HepG2 (cell line): Measurements from ENCODE around the gene TRIM7. TPM values are rescaled to one million over a fixed set of nuclear protein-coding genes. Genes with fewer than 3 reads are reported as not detected.

Experiments
- FOSL2 ChIP-seq: sonication (generic); formaldehyde crosslinking; IDR thresholded peaks from 2 replicates; pipeline ENCODE4 v1.4.0; 2020; ENCODE audit warnings: missing genetic modification reagents
- GATAD2A ChIP-seq: IDR thresholded peaks from 2 replicates; pipeline ENCODE4 v1.6.1; 2016
- HDAC1 ChIP-seq: sonication (generic); formaldehyde crosslinking; IDR thresholded peaks from 2 replicates; pipeline ENCODE4 v1.5.1; 2020; ENCODE audit warnings: mild to moderate bottlenecking, missing genetic modification reagents
- HNF4A ChIP-seq: sonication (generic); formaldehyde crosslinking; IDR thresholded peaks from 2 replicates; pipeline ENCODE4 v1.4.0; 2020; ENCODE audit warnings: missing genetic modification reagents
- KDM1A ChIP-seq: IDR thresholded peaks from 2 replicates; pipeline ENCODE4 v1.6.1; 2016; ENCODE audit warnings: missing compliant biosample characterization
- KDM2A ChIP-seq: sonication (generic); formaldehyde crosslinking; IDR thresholded peaks from 2 replicates; pipeline ENCODE4 v1.4.0; 2020; ENCODE audit warnings: low read depth, missing genetic modification reagents, borderline replicate concordance
- KDM5B ChIP-seq: sonication (generic); formaldehyde crosslinking; IDR thresholded peaks from 2 replicates; pipeline ENCODE4 v1.4.0; 2020; ENCODE audit warnings: missing genetic modification reagents, mild to moderate bottlenecking, borderline replicate concordance
- KMT2A ChIP-seq: sonication (generic); formaldehyde crosslinking; IDR thresholded peaks from 2 replicates; pipeline ENCODE4 v1.4.0; 2020; ENCODE audit warnings: missing genetic modification reagents
- MBNL3 ChIP-seq: fragments of 250-450 bp; sonication (Bioruptor Pico); conservative IDR thresholded peaks from 2 replicates; pipeline ENCODE4 v1.8.0; 2022; ENCODE audit warnings: mild to moderate bottlenecking, inconsistent platforms
- MXD4 ChIP-seq: IDR thresholded peaks from 2 replicates; pipeline ENCODE4 v1.6.1; 2016; ENCODE audit warnings: mild to moderate bottlenecking, missing biosample characterization, missing genetic modification reagents
- MXI1 ChIP-seq: IDR thresholded peaks from 3 replicates; pipeline ENCODE4 v1.6.1; 2012; ENCODE audit warnings: low read depth, low read length, inconsistent platforms, borderline replicate concordance
- NFATC3 ChIP-seq: sonication (generic); formaldehyde crosslinking; IDR thresholded peaks from 2 replicates; pipeline ENCODE4 v1.5.1; 2020; ENCODE audit warnings: mild to moderate bottlenecking, missing genetic modification reagents
- RBFOX2 ChIP-seq: fragments of 200-400 bp; formaldehyde crosslinking; IDR thresholded peaks from 2 replicates; pipeline ENCODE4 v1.6.1; 2017; ENCODE audit warnings: low read depth, mild to moderate bottlenecking, low read length
- REPIN1 ChIP-seq: sonication (generic); formaldehyde crosslinking; IDR thresholded peaks from 2 replicates; pipeline ENCODE4 v1.8.0; 2022; ENCODE audit warnings: missing genetic modification reagents, low read depth, mild to moderate bottlenecking, borderline replicate concordance
- RFXANK ChIP-seq: IDR thresholded peaks from 2 replicates; pipeline ENCODE4 v1.6.1; 2016
- SOX13 ChIP-seq, 3 experiments: fragments of 450-650 bp in 1 of 3; sonication (generic) in 1 of 3; formaldehyde crosslinking in 1 of 3; IDR thresholded peaks in 2 of 3; conservative IDR thresholded peaks in 1 of 3; 2 replicates each; pipeline versions ENCODE4 v1.5.0 to v1.6.1; 2016 to 2020; ENCODE audit warnings: antibody characterized with exemption in 1 of 3, mild to moderate bottlenecking in 1 of 3, missing compliant biosample characterization in 1 of 3, missing genetic modification reagents in 1 of 3, moderate library complexity in 1 of 3
- U2AF2 ChIP-seq: fragments of 200-400 bp; formaldehyde crosslinking; IDR thresholded peaks from 2 replicates; pipeline ENCODE4 v1.6.1; 2017; ENCODE audit warnings: low read depth, mild to moderate bottlenecking, low read length
- ZFY ChIP-seq: sonication (generic); formaldehyde crosslinking; IDR thresholded peaks from 2 replicates; pipeline ENCODE4 v1.4.0; 2020; ENCODE audit warnings: missing genetic modification reagents
- ZNF747 ChIP-seq: sonication (generic); formaldehyde crosslinking; IDR thresholded peaks from 2 replicates; pipeline ENCODE4 v1.8.1; 2023; ENCODE audit warnings: missing genetic modification reagents, mild to moderate bottlenecking, borderline replicate concordance
- polyA plus RNA-seq, 8 experiments: library from polyadenylated mRNA; depleted of rRNA in 3 of 8; stranded (reverse) in 7 of 8; unstranded in 1 of 8; fragments of >200 nt; fragmentation: Illumina TruSeq in 4 of 8; extraction: Trizol in 4 of 8; gene quantifications; 2 replicates each; pipeline versions ENCODE4 v1.2.1 to v1.2.3, GENCODE V29; 2011 to 2016; ENCODE audit warnings: low read depth in 4 of 8, missing spikeins in 1 of 8, mixed read lengths in 1 of 8; ENCODE audit not compliant: insufficient read depth in 1 of 8
- total RNA-seq, 5 experiments: library from RNA; depleted of rRNA; stranded (reverse); fragments of >200 nt; fragmentation: Illumina TruSeq; extraction: Trizol; gene quantifications; 2 replicates each; pipeline ENCODE4 v1.2.3, GENCODE V29; 2016; ENCODE audit warnings: low read depth in 1 of 5
- TF ChIP-seq, protein P1 (sequence below): sonication (generic); formaldehyde crosslinking; IDR thresholded peaks from 2 replicates; pipeline ENCODE4 v1.4.0; 2020; ENCODE audit warnings: mild to moderate bottlenecking, missing genetic modification reagents
- TF ChIP-seq, protein P2 (sequence below): sonication (generic); formaldehyde crosslinking; IDR thresholded peaks from 2 replicates; pipeline ENCODE4 v1.8.1; 2023; ENCODE audit warnings: missing genetic modification reagents, mild to moderate bottlenecking, borderline replicate concordance
- TF ChIP-seq, protein P3 (sequence below): sonication (generic); formaldehyde crosslinking; IDR thresholded peaks from 2 replicates; pipeline ENCODE4 v1.4.0; 2020; ENCODE audit warnings: missing genetic modification reagents
- TF ChIP-seq, protein P4 (sequence below): sonication (generic); formaldehyde crosslinking; conservative IDR thresholded peaks from 2 replicates; pipeline ENCODE4 v1.8.1; 2023; ENCODE audit warnings: missing genetic modification reagents

The TRIM7 gene
- total and polyA plus RNA-seq, 2 of the 13 experiments (the other 11 are each of a cell fraction or from before 2014, with no cell fraction given) = 0.13 TPM; not detected in 1

DNA sequence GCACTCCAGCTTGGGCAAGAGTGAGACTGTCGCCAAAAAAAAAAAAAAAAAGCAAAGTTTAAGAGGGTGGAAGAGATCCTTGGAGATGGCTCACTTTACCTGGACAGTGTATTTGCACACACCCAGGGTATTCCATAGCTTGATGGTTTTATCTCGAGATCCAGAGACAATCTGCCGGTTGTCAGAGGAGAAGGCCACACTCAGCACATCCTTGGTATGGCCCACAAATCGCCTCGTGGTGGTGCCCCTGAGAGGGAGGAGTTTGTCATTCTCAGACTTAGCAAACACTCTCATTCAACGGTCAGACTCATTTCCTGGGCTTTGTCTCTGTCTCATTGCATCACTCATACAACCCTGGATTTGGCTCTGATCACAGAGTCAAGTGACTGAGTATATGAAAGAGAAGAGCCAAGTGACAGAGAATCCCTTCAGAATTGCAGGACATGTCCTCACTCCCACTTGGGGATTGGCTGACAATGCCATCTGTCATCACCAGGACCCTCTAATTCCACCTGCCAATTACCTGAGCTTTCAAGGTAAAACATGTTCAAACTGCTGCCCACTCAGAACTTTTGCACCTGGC, 36.5 kb upstream of the TRIM7 start (continued):
- TF ChIP-seq, protein P1, sequence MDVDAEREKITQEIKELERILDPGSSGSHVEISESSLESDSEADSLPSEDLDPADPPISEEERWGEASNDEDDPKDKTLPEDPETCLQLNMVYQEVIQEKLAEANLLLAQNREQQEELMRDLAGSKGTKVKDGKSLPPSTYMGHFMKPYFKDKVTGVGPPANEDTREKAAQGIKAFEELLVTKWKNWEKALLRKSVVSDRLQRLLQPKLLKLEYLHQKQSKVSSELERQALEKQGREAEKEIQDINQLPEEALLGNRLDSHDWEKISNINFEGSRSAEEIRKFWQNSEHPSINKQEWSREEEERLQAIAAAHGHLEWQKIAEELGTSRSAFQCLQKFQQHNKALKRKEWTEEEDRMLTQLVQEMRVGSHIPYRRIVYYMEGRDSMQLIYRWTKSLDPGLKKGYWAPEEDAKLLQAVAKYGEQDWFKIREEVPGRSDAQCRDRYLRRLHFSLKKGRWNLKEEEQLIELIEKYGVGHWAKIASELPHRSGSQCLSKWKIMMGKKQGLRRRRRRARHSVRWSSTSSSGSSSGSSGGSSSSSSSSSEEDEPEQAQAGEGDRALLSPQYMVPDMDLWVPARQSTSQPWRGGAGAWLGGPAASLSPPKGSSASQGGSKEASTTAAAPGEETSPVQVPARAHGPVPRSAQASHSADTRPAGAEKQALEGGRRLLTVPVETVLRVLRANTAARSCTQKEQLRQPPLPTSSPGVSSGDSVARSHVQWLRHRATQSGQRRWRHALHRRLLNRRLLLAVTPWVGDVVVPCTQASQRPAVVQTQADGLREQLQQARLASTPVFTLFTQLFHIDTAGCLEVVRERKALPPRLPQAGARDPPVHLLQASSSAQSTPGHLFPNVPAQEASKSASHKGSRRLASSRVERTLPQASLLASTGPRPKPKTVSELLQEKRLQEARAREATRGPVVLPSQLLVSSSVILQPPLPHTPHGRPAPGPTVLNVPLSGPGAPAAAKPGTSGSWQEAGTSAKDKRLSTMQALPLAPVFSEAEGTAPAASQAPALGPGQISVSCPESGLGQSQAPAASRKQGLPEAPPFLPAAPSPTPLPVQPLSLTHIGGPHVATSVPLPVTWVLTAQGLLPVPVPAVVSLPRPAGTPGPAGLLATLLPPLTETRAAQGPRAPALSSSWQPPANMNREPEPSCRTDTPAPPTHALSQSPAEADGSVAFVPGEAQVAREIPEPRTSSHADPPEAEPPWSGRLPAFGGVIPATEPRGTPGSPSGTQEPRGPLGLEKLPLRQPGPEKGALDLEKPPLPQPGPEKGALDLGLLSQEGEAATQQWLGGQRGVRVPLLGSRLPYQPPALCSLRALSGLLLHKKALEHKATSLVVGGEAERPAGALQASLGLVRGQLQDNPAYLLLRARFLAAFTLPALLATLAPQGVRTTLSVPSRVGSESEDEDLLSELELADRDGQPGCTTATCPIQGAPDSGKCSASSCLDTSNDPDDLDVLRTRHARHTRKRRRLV (CRISPR knock-in tag) = no peak
- TF ChIP-seq HDAC1 (peak; percentile 13; the same call in 1 of the 2 replicates), KDM2A (CRISPR knock-in tag) (0 out of 2 replicates have a peak, but pooled peaks have one; percentile 27), SOX13 (IDR thresholded peaks at IDR 0.05) (no peak), SOX13 (CRISPR knock-in tag; conservative IDR thresholded peaks at IDR 0.05 in 1 of 2, IDR thresholded peaks at IDR 0.05 in 1 of 2) (peak in 1 of 2 experiments; percentile 62; a peak in 1 of 4 replicates), U2AF2 (no peak), KDM5B (CRISPR knock-in tag) (no peak), NFATC3 (CRISPR knock-in tag) (no peak), ZFY (peak; percentile 34; the same call in 1 of the 2 replicates), MXI1 (peak; percentile 53; the same call in 1 of the 3 replicates), REPIN1 (CRISPR knock-in tag) (no peak), MXD4 (no peak; the same call in 1 of the 2 replicates), RFXANK (no peak), ZNF747 (CRISPR knock-in tag) (no peak), KDM1A (CRISPR knock-in tag) (no peak), RBFOX2 (peak; percentile 51; the same call in 1 of the 2 replicates), HNF4A (CRISPR knock-in tag) (no peak), GATAD2A (CRISPR knock-in tag) (peak; percentile 16; the same call in 1 of the 2 replicates), FOSL2 (CRISPR knock-in tag) (peak; percentile 29), KMT2A (CRISPR knock-in tag) (0 out of 2 replicates have a peak, but pooled peaks have one; percentile 26), MBNL3 (CRISPR knock-in tag) (no peak)
- TF ChIP-seq, protein P2, sequence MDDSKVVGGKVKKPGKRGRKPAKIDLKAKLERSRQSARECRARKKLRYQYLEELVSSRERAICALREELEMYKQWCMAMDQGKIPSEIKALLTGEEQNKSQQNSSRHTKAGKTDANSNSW = no peak
- TF ChIP-seq, protein P3, sequence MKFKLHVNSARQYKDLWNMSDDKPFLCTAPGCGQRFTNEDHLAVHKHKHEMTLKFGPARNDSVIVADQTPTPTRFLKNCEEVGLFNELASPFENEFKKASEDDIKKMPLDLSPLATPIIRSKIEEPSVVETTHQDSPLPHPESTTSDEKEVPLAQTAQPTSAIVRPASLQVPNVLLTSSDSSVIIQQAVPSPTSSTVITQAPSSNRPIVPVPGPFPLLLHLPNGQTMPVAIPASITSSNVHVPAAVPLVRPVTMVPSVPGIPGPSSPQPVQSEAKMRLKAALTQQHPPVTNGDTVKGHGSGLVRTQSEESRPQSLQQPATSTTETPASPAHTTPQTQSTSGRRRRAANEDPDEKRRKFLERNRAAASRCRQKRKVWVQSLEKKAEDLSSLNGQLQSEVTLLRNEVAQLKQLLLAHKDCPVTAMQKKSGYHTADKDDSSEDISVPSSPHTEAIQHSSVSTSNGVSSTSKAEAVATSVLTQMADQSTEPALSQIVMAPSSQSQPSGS = 0 out of 2 replicates have a peak, but pooled peaks have one; percentile 45
- TF ChIP-seq, protein P4, sequence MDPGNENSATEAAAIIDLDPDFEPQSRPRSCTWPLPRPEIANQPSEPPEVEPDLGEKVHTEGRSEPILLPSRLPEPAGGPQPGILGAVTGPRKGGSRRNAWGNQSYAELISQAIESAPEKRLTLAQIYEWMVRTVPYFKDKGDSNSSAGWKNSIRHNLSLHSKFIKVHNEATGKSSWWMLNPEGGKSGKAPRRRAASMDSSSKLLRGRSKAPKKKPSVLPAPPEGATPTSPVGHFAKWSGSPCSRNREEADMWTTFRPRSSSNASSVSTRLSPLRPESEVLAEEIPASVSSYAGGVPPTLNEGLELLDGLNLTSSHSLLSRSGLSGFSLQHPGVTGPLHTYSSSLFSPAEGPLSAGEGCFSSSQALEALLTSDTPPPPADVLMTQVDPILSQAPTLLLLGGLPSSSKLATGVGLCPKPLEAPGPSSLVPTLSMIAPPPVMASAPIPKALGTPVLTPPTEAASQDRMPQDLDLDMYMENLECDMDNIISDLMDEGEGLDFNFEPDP = no peak
